PC-3 (cell line): ENCODE data around the gene NENF. TPM values are rescaled to one million over a fixed set of nuclear protein-coding genes. Genes with fewer than 3 reads are reported as not detected.

Source experiments
- ATAC-seq: fragments of 200-7000 bp; cut with Tn5 transposase; 2 replicates; pipeline ENCODE4 v1.9.1; 2020; ENCODE audit warnings: mild to moderate bottlenecking, moderate library complexity
- BruUV-seq: library from RNA; stranded (reverse); fragments of 400-500 nt; replicated peaks from 2 replicates; lab custom pipeline; 2021; lab: Mats Ljungman, UMichigan
- CTCF ChIA-PET: fragments of 300-600 bp; sonication (Branson Sonifier 250); formaldehyde crosslinking; loops from one replicate; lab custom pipeline; 2022; ENCODE audit warnings: antibody characterized with exemption; lab: Charles Lee
- POLR2A ChIA-PET: fragments of 300-600 bp; sonication (Branson Sonifier 250); formaldehyde crosslinking; loops from one replicate; lab custom pipeline; 2022; ENCODE audit warnings: antibody characterized with exemption; ENCODE audit not compliant: unreplicated experiment; lab: Charles Lee
- DNase-seq: peaks from one replicate; pipeline ENCODE4 v3.0.0-alpha.2; 2015
- H2AFZ ChIP-seq: fragments of 300-600 bp; sonication (generic); 2 replicates; pipeline ENCODE4 v1.6.0; 2016; ENCODE audit warnings: antibody characterized with exemption, low read length
- H3F3A ChIP-seq: fragments of 300-600 bp; sonication (generic); one replicate; pipeline ENCODE4 v1.6.0; 2017; ENCODE audit warnings: antibody characterized with exemption, low read length, control low read depth, mild to moderate bottlenecking; ENCODE audit not compliant: unreplicated experiment
- H3K27ac ChIP-seq: fragments of 300-600 bp; sonication (generic); 2 replicates; pipeline ENCODE4 v1.5.1; 2016; ENCODE audit warnings: mild to moderate bottlenecking, low read length
- H3K27me3 ChIP-seq: fragments of 300-600 bp; sonication (generic); 2 replicates; pipeline ENCODE4 v1.6.1; 2016; ENCODE audit warnings: low read length, mixed read lengths
- H3K36me3 ChIP-seq: fragments of 300-600 bp; sonication (generic); 2 replicates; pipeline ENCODE4 v1.6.1; 2016; ENCODE audit warnings: low read depth, mixed run types, low read length, mixed read lengths
- H3K4me1 ChIP-seq: fragments of 300-600 bp; sonication (generic); 2 replicates; pipeline ENCODE4 v1.5.1; 2016; ENCODE audit warnings: low read length; ENCODE audit not compliant: insufficient read depth
- H3K4me2 ChIP-seq: fragments of 300-600 bp; sonication (generic); 2 replicates; pipeline ENCODE4 v1.6.0; 2016; ENCODE audit warnings: low read length
- H3K4me3 ChIP-seq: fragments of 300-600 bp; sonication (generic); 2 replicates; pipeline ENCODE4 v1.5.1; 2016; ENCODE audit warnings: mild to moderate bottlenecking, low read length, mixed read lengths
- H3K79me2 ChIP-seq: fragments of 300-600 bp; sonication (generic); 2 replicates; pipeline ENCODE4 v1.6.1; 2017; ENCODE audit warnings: low read length, mixed read lengths
- H3K9ac ChIP-seq: fragments of 300-600 bp; sonication (generic); 2 replicates; pipeline ENCODE4 v1.6.0; 2016; ENCODE audit warnings: mild to moderate bottlenecking, low read length
- H3K9me2 ChIP-seq: fragments of 300-600 bp; sonication (generic); replicated peaks from 2 replicates; pipeline ENCODE4 v1.6.1; 2016; ENCODE audit warnings: mixed run types, low read length, mixed read lengths
- H3K9me3 ChIP-seq: fragments of 300-600 bp; sonication (generic); 2 replicates; pipeline ENCODE4 v1.6.1; 2016; ENCODE audit warnings: low read length, mixed read lengths
- H4K20me1 ChIP-seq: fragments of 300-600 bp; sonication (generic); 2 replicates; pipeline ENCODE4 v1.6.1; 2016; ENCODE audit warnings: low read length, mixed read lengths
- EZH2 ChIP-seq: fragments of 300-600 bp; sonication (generic); IDR thresholded peaks from one replicate; pipeline ENCODE4 v1.6.1; 2017; ENCODE audit warnings: antibody characterized with exemption, mild to moderate bottlenecking, low read length; ENCODE audit not compliant: unreplicated experiment
- EZH2phosphoT487 ChIP-seq: fragments of 300-600 bp; sonication (generic); IDR thresholded peaks from 2 replicates; pipeline ENCODE4 v1.6.1; 2018; ENCODE audit warnings: mild to moderate bottlenecking, antibody characterized with exemption, low read length, borderline replicate concordance
- intact Hi-C: fragments of 100-400 bp; cut with micrococcal nuclease; formaldehyde crosslinking; loops from 2 replicates; pipeline ENCODE4 v1.9.0; 2023
- total RNA-seq: library from RNA; depleted of rRNA; stranded (reverse); fragments of >200 nt; gene quantifications from 2 replicates; pipeline ENCODE4 v1.2.3, GENCODE V29; 2014
- TF ChIP-seq, protein P1 (sequence below): fragments of 300-600 bp; sonication (generic); conservative IDR thresholded peaks from 2 replicates; pipeline ENCODE4 v1.5.1; 2017; ENCODE audit warnings: antibody characterized with exemption, low read depth, mild to moderate bottlenecking, low read length

The NENF gene
- total RNA-seq, 1 experiment from 2014 or later: 161 TPM

DNA sequence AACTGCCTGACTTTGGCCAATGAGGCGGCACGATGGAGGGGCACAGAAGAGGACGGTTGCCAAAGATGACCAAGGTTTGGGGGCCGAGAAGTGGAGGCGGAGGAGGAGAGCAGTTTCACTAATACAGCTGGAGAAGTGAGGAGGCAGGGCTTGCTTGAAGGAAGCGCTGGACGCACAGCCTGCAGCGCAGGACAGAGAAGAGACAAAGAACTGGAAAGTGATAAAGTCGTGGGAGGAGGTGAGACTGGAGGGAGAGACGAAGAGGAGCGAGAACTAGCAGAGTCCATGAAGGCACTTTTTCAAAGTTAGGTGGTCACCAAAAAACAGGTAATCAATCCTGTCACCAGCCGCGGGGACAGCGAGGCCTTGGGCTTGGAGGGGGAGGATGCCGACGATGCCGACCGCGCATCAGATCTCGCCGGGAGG lies 18.8 kb upstream of the NENF start:
- Histone ChIP-seq H2AFZ (peak overlapping the region; percentile 89), H3K4me2 (peak overlapping the region; percentile 95), H3K4me3 (peak overlapping the region; percentile 79), H3K9me2 (no peaks in the 10 kb centered on the region), H3K9ac (peak overlapping the region; percentile 59), H3K27me3 (no peaks in the 10 kb centered on the region), H3K36me3 (peaks cover 23% of the 10 kb centered on the region), H3K9me3 (no peaks in the 10 kb centered on the region), H3K4me1 (peaks cover 10% of the 10 kb centered on the region), H3K27ac (no peak overlapping the region), H3K79me2 (peaks cover 24% of the 10 kb centered on the region), H3F3A (no peaks in the 10 kb centered on the region), H4K20me1 (no peaks in the 10 kb centered on the region)
- DNase-seq (no peak), ATAC-seq (peak; percentile 57)
- CTCF ChIA-PET: no interaction called here
- no TSS peak for BruUV-seq
- POLR2A ChIA-PET: no interaction called here
- TF ChIP-seq EZH2 (no peak), EZH2phosphoT487 (no peak)
- TF ChIP-seq, protein P1, sequence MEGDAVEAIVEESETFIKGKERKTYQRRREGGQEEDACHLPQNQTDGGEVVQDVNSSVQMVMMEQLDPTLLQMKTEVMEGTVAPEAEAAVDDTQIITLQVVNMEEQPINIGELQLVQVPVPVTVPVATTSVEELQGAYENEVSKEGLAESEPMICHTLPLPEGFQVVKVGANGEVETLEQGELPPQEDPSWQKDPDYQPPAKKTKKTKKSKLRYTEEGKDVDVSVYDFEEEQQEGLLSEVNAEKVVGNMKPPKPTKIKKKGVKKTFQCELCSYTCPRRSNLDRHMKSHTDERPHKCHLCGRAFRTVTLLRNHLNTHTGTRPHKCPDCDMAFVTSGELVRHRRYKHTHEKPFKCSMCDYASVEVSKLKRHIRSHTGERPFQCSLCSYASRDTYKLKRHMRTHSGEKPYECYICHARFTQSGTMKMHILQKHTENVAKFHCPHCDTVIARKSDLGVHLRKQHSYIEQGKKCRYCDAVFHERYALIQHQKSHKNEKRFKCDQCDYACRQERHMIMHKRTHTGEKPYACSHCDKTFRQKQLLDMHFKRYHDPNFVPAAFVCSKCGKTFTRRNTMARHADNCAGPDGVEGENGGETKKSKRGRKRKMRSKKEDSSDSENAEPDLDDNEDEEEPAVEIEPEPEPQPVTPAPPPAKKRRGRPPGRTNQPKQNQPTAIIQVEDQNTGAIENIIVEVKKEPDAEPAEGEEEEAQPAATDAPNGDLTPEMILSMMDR: no peak
- intact Hi-C loops: loop anchor here (1.0 kb wide), 1 partner anchor 18 kb away; the partner anchor contains the start of gene NENF

DNA sequence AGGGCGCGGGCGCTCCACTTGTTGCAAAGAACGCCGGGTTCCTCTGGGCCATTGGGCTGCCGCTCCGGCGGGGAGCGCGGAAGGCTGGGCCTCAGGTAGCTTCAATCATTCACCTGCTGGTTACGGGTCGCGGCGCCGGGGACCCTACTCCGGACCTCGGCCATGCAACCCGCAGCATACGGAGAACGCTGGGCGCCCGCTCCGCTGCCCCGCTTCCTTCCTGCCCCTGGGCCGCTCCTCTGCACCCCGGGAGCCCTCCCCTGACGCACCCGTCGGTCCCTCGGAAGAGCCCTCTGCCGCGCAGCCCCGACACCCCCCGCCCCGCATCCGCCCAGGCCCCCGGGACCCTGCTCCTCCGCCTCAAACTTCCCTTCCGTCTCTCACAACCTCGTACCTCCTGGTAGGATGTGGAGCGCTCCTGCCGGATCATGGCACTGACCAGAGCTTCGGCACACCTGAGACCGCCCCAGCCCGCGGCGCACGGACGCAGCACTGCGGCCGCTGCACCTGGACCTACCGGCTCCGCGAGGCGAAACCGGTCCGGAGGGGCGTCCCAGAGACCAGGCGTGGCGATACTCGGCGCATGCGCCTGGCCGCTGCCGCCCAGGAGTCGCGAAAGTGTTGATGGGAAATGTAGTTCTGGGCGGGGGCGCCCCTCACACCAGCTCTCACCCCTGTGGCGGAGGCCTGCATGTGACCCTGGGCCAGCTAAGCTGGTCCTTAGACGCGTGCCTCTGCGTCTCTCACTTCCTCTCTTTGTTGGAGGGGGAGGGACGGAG lies 18.2 kb upstream of the NENF start, which contains the start of gene PACC1:
PACC1 (minus strand) TSS at position 559 of the 779 bp plus-strand sequence; CDS start at position 430, 129 bp downstream.
- H3K27me3 ChIP-seq: no peaks in the 10 kb centered on the region
- peaks cover 24% of the 10 kb centered on the region for H3K79me2 ChIP-seq
- H3K9ac ChIP-seq: peak within 1 kb of the TSS; percentile 59
- no peaks in the 10 kb centered on the region for H3F3A ChIP-seq
- H3K9me3 ChIP-seq: no peaks in the 10 kb centered on the region
- BruUV-seq: no TSS peak
- no peak within 1 kb of the TSS for H3K27ac ChIP-seq
- peaks cover 10% of the 10 kb centered on the region for H3K4me1 ChIP-seq
- ChIA-PET POLR2A (no interaction called here), CTCF (interaction anchor here (0.7 kb wide), 1 partner anchor 8 kb away, joined by 9 read pairs; no protein-coding TSS in a partner anchor)
- peak; percentile 92 for ATAC-seq
- H2AFZ ChIP-seq: peak within 1 kb of the TSS; percentile 89
- no peaks in the 10 kb centered on the region for H4K20me1 ChIP-seq
- DNase-seq: peak; percentile 98
- peak within 1 kb of the TSS; percentile 95 for H3K4me2 ChIP-seq
- H3K36me3 ChIP-seq: peaks cover 17% of the 10 kb centered on the region
- H3K9me2 ChIP-seq: no peaks in the 10 kb centered on the region
- TF ChIP-seq EZH2phosphoT487: no peak
- TF ChIP-seq, protein P1: no peak
- TF ChIP-seq EZH2: no peak
- H3K4me3 ChIP-seq: peak within 1 kb of the TSS; percentile 79
- intact Hi-C loops: loop anchor here (1.0 kb wide), 1 partner anchor 18 kb away; the partner anchor contains the start of gene NENF
